ENCODE measurements around the gene SHROOM4. TPM values are rescaled to one million over a fixed set of nuclear protein-coding genes. Genes with fewer than 3 reads are reported as not detected.

The SHROOM4 gene
- total and polyA plus RNA-seq, 7 donors, result 1.8 to 11.2 (median 5.1) TPM

DNA sequence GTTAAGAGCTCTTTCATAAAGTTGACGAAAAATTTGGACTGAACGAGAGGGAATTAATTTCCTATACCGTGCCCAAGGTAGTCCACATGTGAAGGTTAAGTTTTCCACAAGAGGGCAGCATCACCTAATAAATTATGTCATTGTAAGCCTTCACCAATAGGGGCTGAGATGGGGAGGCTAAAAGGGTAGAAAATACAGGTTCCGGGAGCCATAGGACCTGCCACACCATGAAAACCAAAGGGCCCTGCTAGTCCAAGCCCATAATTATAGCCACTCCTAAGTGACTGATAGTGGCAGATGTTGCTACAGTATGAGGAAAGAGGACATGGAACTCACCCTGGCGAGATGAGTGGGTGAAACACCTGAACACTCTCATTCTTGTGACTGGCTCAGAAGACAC lies 122.2 kb downstream of the SHROOM4 start:
- WGBS, 3 donors, result 16 to 24% (median 20%) methylated on average over 5 of the region's 5 CpGs
- intact Hi-C loops (cut with DNase I), result loop anchor here in 1 of 2 donors (5.0 kb wide), 2 partner anchors 295 to 730 kb away; no protein-coding TSS in a partner anchor
- DNase-seq (no peak), ATAC-seq (peak in 3 of 4 donors; percentile 40 to 60 (median 44))
- Histone ChIP-seq H3K4me1 (no peaks in the 10 kb centered on the region), H3K27me3 (ENCODE audit: insufficient read depth in 3 of 3, low read length in 2 of 3) (peaks cover 0 to 25% (median 0%) of the 10 kb centered on the region in 3 donors), H3K4me3 (no peak overlapping the region), H3K27ac (no peak overlapping the region), H3K9me3 (no peaks in the 10 kb centered on the region), H3K36me3 (ENCODE audit: insufficient read depth in 1 of 2, low read depth in 1 of 2) (no peaks in the 10 kb centered on the region)
- TF ChIP-seq, protein P1, sequence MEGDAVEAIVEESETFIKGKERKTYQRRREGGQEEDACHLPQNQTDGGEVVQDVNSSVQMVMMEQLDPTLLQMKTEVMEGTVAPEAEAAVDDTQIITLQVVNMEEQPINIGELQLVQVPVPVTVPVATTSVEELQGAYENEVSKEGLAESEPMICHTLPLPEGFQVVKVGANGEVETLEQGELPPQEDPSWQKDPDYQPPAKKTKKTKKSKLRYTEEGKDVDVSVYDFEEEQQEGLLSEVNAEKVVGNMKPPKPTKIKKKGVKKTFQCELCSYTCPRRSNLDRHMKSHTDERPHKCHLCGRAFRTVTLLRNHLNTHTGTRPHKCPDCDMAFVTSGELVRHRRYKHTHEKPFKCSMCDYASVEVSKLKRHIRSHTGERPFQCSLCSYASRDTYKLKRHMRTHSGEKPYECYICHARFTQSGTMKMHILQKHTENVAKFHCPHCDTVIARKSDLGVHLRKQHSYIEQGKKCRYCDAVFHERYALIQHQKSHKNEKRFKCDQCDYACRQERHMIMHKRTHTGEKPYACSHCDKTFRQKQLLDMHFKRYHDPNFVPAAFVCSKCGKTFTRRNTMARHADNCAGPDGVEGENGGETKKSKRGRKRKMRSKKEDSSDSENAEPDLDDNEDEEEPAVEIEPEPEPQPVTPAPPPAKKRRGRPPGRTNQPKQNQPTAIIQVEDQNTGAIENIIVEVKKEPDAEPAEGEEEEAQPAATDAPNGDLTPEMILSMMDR (IDR thresholded peaks at IDR 0.05), result peak; percentile 73

DNA sequence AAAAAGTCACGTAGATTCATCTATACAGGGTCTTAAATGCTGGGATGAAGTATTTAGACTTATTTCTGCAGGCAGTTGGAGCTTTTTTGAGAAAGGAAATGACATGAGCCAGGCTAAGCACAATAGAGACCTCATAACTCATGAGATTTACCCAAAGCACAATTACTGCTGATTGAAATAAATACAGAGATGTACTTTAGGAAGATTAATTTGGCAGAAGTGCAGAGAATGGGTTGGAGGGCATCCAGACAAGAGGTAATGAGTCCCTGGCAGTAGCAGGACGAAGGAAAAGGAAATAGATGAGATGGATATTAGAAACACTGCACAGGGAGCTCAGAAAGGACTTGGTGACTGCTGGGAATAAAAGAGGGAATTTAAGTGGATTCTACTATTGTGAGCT lies 129.1 kb downstream of the SHROOM4 start:
- H3K9me3 ChIP-seq, result no peaks in the 10 kb centered on the region
- H3K27me3 ChIP-seq (ENCODE audit: insufficient read depth in 3 of 3, low read length in 2 of 3), result peaks cover 0 to 41% (median 0%) of the 10 kb centered on the region in 3 donors
- ATAC-seq (no peak), DNase-seq (no peak)
- H3K4me1 ChIP-seq, result no peaks in the 10 kb centered on the region
- 23 to 61% (median 59%) methylated on average over 2 of the region's 2 CpGs for WGBS, 3 donors
- H3K27ac ChIP-seq, result no peak overlapping the region
- H3K36me3 ChIP-seq (ENCODE audit: insufficient read depth in 1 of 2, low read depth in 1 of 2), result no peaks in the 10 kb centered on the region
- H3K4me3 ChIP-seq, result no peak overlapping the region
- intact Hi-C loops (cut with DNase I), result no loop called here
- TF ChIP-seq, protein P1 (IDR thresholded peaks at IDR 0.05), result no peak

DNA sequence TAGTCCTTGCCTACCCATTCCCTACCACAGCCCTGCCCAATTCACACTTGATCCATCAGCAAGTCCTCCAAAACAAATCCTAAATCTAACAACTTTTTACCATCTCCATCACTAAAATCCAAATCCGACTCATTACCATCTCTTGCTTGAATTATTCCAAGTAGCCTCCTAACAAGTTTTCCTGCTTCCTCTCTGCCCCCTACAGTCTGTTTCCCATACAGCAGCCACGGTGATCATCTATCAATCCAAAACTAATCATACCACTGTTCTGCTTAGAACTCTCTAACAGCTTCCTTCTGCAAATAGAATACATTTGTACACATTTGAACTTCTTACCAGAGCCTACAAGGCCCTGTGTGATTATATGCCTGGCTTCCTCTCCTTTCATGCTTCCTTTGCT lies 133.0 kb downstream of the SHROOM4 start:
- H3K27ac ChIP-seq, result no peak overlapping the region
- no peak for DNase-seq
- ATAC-seq, result no peak
- no peaks in the 10 kb centered on the region for H3K9me3 ChIP-seq
- TF ChIP-seq, protein P1 (IDR thresholded peaks at IDR 0.05), result peak; percentile 23
- H3K4me3 ChIP-seq, result no peak overlapping the region
- H3K36me3 ChIP-seq (ENCODE audit: insufficient read depth in 1 of 2, low read depth in 1 of 2), result no peaks in the 10 kb centered on the region
- peaks cover 0 to 46% (median 0%) of the 10 kb centered on the region in 3 donors for H3K27me3 ChIP-seq (ENCODE audit: insufficient read depth in 3 of 3, low read length in 2 of 3)
- H3K4me1 ChIP-seq, result no peaks in the 10 kb centered on the region
- 37 to 41% (median 40%) methylated on average over 2 of the region's 2 CpGs for WGBS, 3 donors
- intact Hi-C loops (cut with DNase I), result no loop called here

DNA sequence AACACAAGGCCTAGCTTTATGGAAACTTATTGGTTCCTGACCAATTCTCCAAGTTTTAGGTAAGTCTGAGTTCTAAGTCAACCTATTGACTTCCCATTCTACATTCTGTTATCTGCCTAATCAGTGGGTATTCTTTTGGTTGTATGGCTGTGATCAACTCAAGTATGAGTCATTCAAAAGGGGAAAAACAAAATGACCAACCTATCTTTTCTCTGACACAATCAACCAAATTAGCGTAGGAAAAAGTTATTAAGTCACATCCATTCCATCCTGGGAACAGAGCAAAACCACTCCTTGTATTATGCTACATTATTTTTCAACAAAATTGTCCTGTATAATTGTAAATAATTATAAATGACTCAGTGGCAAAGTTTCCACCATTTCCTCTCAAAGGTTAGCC lies 136.2 kb downstream of the SHROOM4 start:
- Histone ChIP-seq H3K36me3 (ENCODE audit: insufficient read depth in 1 of 2, low read depth in 1 of 2) (no peaks in the 10 kb centered on the region), H3K27ac (no peak overlapping the region), H3K4me1 (no peaks in the 10 kb centered on the region), H3K27me3 (ENCODE audit: insufficient read depth in 3 of 3, low read length in 2 of 3) (peaks cover 0 to 33% (median 0%) of the 10 kb centered on the region in 3 donors), H3K9me3 (no peaks in the 10 kb centered on the region), H3K4me3 (no peak overlapping the region)
- no peak for DNase-seq
- intact Hi-C loops (cut with DNase I), result no loop called here
- ATAC-seq, result no peak
- 71 to 86% (median 79%) methylated on average over 1 of the region's 1 CpG for WGBS, 3 donors
- TF ChIP-seq, protein P1 (IDR thresholded peaks at IDR 0.05), result no peak

DNA sequence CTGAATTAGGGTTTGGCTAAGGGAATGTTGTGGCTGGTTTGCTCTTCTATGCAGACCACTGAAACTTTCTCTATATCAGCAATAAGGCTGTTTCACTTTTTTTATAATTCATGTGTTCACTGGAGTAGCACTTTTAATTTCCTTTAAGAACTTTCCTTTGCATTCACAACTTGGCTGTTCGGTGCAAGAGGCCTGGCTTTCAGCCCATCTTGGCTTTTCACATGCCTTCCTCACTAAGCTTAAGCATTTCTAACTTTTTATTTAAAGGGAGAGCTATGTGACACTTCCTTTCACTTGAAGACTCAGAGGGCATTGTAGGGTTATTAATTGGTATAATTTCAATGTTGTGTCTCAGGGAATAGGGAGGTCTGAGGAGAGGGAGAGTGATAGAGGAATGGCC lies 142.3 kb downstream of the SHROOM4 start:
- ATAC-seq (no peak), DNase-seq (no peak)
- no peak overlapping the region for H3K4me3 ChIP-seq
- TF ChIP-seq, protein P1 (IDR thresholded peaks at IDR 0.05), result no peak
- 17 to 26% (median 19%) methylated on average over 1 of the region's 1 CpG for whole genome bisulfite sequencing, 3 donors
- H3K27me3 ChIP-seq (ENCODE audit: insufficient read depth in 3 of 3, low read length in 2 of 3), result peaks cover 0 to 6% (median 0%) of the 10 kb centered on the region in 3 donors
- H3K36me3 ChIP-seq (ENCODE audit: insufficient read depth in 1 of 2, low read depth in 1 of 2), result no peaks in the 10 kb centered on the region
- no peak overlapping the region for H3K27ac ChIP-seq
- H3K4me1 ChIP-seq, result no peaks in the 10 kb centered on the region
- H3K9me3 ChIP-seq, result no peaks in the 10 kb centered on the region
- intact Hi-C loops (cut with DNase I), result no loop called here

Measured in psoas muscle (tissue), 8 donors.